Prostate gland (tissue), 2 donors: ENCODE data around the gene FKBP14.

Source experiments
- CTCF ChIP-seq, 4 experiments: fragments of 200-600 bp in 2 of 4; fragments of 450-650 bp in 2 of 4; sonication (generic) in 2 of 4; IDR thresholded peaks; 1 replicate in 3 of 4; 2 replicates in 1 of 4; pipeline ENCODE4 v1.5.1; 2016 to 2019; ENCODE audit warnings: antibody characterized with exemption in 4 of 4, mild to moderate bottlenecking in 2 of 4, moderate library complexity in 2 of 4
- POLR2A ChIP-seq: fragments of 450-650 bp; IDR thresholded peaks from one replicate; pipeline ENCODE4 v1.6.1; 2016; ENCODE audit warnings: antibody characterized with exemption, mild to moderate bottlenecking

GRCh38 chr7:30034501-30034900 lies 8.0 kb upstream of the FKBP14 start:
- no peak for TF ChIP-seq CTCF (IDR thresholded peaks at IDR 0.05)
- no peak for TF ChIP-seq POLR2A
